NCI-H128 (cell line): ENCODE data around the gene IFITM2.
"Not testable (repeated sequence)": the region's sequence is repeated elsewhere in the genome, so short reads cannot be mapped to it uniquely, and the experiment has no call there.

Experiments used
- DNase-seq: peaks from one replicate; lab custom pipeline; 2025; ENCODE audit not compliant: unreplicated experiment; lab: John Stamatoyannopoulos, UW

IFITM2 gene

DNA sequence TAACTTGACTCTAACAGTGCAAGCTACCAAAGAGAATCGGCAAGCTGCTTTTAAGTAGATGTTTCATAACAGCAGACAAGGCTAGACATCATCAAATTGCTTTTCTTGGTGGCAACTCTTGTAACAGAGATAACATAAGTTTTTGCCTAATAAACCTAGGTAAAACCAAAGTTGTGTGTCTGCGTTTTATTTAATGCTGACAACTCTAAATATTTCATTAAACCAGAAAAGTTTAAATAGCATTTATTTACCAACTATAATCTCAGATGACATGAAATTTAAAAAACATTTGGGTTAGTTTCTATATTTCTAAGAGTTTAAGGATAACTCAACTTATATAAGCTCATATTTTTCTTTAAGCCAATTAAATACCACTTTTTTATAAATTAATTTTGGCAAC lies 32.3 kb downstream of the IFITM2 start:
- no peak for DNase-seq

DNA sequence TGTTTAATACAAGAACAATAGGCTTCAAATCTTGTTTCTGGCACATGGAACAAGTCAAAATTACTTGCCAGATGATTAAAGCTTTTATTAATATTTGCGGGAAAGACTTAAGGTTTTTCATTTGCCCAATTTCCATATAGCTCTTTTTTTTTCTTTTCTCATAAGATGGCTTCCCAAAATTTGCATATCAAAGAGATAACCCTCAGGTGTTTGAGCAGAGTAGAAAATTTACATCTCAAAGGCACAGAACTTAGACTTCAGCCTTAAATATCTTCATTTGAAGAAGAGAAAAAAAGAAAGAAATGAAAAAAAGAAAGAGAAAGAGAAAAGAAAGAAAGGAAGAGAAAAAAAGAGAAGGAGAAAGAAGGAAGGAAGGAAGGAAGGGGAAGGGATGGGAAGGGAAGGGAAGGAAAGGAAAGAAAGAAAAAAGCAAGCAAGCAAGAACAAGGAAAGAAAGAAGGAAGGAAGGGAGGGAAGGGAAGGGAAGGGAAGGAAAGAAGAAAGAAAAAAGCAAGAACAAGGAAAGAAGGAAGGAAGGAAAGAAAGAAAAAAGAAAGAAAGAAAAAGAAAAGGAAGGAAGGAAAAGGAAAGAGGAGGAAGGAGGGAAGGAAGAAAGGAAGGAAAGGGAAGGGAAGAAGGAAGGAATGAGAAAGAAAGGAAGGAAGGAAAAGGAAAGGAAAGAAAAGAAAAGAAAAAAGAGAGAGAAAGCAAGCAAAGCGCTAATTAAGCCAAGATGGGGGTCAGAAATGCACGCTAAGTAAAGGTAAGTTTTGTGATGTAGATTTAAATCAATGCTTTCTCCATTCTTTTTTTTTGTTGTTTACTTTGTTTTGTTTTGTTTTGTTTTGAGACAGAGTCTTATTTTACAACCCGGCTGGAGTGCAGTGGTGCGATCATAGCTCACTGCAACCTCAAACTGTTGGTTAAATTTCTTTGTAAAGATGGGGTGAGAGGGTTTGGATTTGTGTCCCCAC lies 33.2 kb downstream of the IFITM2 start:
- DNase-seq, result no peak

DNA sequence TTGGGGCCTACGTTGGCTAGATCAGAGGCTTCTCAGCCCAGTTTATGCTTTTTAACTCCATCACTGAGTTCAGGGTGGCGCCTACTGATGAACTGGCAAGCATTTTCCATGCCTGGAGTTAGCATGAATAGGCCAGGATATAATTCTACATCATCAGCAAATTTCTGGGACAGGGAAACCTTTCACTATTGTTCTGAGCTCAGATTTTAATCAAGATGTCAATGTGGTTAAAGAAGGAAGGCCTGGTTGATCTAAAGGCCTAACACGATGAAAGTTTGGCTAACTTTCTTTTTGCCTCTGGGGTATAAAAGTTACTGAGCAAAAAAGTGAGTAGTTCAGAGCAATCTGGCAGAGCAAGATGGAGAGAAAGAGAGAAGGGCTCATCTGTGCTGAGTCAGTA lies 34.7 kb downstream of the IFITM2 start:
- DNase-seq, result no peak

DNA sequence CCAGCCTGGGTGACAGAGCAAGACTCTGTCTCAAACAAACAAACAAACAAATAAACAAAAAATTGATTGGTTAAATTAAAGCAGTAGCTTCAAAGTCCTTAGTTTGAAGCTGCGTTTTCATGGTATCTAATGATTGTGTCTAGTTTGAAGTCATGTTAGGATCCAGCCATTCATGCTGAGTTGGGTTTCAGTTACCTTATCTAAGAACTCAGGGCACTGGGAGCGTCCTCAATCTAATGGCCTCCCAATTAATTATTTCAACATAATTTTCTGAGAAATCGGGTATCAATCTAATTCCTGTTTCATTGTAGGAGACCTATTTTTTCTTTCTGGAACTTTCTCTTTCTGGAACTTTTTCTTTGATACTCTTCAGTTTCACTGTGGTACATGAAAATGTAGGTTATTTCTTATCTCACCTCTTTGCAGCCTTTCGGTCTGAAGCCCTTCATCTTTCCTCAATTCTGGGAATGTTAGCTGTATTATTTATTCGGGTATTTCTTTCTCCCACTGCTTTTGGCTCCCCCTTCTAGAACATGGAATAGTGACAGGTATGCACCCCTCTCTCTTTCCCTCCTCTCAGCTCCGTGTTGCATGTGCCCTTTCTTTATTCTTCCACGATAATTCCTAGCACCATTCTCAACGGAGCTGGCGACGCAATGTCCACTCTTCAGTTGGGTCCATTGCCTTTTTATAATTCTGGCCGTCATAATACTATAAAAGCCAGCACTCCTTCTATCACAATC lies 37.4 kb downstream of the IFITM2 start:
- no peak for DNase-seq

DNA sequence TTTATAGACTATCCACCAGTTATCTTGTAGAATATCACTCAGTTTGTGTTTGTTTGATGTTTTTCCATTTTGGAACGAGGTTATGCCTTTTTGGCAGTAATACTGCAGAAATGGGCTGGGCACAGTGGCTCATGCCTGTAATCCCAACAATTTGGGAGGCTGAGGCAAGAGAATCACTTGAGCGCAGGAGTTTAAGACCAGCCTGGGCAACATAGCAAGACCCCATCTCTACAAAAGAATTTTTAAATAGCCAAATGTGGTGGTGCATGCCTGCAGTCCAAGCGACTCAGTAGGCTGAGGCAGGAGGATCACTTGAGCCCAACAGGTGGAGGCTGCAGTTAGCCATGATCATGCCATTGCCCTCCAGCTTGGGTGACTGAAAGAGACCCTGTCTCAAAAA lies 38.9 kb downstream of the IFITM2 start:
- DNase-seq, result no peak

DNA sequence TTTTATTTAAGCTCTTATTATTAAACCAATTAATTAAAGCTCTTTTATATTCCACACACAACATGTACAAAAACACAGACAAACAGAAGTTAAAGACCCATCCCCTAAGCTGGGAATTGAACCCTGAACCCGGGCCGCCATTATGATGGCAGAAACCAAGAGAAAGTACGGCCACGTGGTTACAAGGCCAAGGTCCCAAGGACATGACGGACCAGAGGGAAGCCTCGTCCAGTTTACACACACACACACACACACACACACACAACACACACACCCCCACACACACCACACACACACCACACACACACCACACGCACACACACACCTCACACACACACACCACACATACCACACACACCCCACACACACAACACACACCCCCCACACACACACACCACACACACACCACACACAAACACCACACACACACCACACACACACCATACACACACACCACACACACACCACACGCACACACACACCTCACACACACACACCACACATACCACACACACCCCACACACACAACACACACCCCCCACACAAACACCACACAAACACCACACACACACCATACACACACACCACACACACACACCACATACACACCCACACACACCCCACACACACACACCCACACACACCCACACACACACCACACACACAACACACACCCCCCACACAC lies 41.8 kb downstream of the IFITM2 start:
- DNase-seq, result not testable (repeated sequence)

DNA sequence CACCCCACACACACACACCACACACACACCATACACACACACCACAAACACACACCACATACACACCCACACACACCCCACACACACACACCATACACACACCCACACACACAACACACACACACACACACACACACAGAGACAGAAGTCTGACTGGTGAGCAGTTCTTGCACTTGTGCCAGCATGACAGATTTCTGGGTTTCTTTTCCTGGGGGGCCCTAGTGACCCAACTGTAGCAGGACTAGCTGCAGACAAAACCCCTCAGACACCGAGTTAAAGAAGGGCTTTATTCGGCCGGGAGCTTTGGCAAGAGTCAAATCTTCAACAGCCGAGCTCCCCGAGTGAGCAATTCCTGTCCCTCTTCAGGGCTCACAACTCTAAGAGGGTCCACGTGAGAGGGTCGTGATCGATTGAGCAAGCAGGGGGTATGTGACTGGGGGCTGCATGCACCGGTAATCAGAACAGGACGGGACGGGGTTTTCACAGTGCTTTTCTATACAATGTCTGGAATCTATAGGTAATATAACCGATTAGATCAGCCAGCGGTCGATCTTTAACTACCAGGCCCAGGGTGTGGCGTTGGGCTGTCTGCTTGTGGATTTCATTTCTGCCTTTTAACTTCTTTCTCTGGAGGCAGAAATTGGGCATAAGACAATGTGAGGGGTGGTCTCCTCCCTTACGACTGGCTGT lies 42.6 kb downstream of the IFITM2 start:
- not testable (repeated sequence) for DNase-seq

DNA sequence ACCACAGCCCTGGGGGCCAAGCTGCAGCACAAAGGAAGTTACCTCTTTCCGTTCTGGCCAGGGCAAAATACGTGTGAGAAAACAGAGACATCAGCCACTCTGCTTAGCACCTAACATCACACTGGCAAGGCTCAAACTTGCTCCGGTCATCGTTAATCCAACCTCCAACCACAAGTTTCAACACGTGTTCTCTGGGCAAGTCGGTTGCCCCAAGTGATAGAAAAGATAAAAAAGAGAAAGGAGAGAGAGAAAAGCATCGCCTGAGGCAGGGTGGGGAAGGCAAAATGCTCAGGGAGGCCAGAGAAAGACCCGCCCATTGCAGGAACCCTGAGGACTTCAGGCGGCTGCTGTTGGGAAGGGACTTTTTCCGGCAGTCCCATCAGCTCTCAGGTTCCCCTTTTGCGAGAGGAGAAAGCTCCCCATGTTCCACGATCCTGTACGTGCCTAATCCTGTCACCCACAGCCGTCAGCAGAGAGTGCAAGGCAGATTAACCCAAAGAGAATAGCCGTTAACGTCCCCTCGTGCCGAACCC lies 43.2 kb downstream of the IFITM2 start:
- DNase-seq, result no peak

DNA sequence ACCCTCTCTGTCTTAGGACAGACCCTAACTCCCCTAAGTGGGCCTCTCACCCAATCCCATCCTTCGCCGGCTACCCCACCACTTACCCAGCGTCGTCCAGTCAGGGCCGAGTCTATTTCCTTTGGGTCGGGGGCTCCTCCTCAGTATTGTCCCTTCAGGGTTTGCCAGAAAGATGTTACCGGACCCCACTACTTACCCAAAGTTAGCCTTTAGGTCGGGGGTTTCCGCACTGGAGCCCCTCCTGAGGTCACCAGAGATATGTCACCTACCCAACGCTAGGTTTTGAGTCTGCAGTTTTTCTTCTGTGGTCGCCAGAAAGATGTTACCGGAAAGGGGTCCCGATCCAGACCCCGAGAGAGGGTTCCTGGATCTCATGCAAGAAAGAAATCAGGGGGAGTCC lies 43.8 kb downstream of the IFITM2 start:
- no peak for DNase-seq

DNA sequence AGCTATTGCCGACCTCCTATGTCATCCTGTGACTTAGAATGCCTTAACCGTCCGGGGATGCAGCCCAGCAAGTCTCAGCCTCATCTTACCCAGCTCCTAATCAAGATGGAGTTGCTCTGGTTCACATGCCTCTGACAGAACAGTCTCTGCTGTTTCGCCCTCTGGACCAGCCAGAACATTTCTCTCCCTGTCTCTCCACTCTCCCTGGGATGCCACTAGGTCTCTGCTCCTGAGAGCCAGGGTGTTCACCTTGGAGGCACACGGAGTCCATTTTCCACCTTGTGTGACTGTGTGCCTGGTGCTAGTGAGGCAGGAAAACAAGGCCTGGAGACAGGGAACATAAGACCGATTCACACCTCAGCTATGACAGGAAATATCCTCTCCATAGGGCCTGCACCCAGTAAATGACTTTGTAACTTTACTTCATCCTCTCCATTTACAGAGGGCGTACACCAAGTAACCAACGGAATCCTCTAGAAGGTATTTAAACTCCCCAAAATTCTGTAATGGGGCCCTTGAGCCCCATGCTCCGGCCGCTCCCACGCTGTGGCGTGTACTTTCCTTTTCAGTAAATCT lies 44.9 kb downstream of the IFITM2 start:
- DNase-seq, result no peak

DNA sequence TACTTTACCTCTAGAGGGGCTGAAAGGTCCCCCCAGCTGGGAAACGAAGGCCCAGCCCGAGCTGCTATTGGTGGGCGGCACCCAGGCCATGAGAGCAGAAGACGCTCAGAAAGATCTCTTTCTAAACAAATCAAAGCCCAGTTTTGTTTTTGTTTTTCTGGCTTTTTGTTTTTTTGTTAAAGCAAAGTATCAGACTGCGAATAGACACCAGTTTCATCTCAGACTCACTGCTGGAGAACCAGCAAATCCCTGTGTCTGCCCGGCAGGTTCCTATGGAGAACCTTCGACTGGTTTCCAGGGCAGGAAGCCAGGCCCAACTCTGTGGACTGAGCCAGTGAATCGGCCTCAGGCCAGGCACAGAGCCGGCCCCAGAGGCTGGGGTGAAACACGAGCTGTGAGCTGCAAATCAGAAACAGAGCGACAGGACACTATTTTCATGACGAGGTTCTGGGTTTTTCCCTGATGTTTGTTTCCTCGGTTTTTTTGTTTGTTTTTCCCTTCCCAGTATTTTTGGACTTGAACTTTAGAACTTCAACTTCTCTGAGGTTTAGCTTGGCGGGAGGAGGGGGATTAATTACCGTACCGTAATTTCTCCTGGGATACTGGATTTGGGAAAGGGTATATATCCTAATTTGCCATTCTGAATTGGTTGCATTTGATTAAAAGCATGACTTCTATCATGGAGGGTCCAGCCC lies 45.7 kb downstream of the IFITM2 start:
- no peak for DNase-seq

DNA sequence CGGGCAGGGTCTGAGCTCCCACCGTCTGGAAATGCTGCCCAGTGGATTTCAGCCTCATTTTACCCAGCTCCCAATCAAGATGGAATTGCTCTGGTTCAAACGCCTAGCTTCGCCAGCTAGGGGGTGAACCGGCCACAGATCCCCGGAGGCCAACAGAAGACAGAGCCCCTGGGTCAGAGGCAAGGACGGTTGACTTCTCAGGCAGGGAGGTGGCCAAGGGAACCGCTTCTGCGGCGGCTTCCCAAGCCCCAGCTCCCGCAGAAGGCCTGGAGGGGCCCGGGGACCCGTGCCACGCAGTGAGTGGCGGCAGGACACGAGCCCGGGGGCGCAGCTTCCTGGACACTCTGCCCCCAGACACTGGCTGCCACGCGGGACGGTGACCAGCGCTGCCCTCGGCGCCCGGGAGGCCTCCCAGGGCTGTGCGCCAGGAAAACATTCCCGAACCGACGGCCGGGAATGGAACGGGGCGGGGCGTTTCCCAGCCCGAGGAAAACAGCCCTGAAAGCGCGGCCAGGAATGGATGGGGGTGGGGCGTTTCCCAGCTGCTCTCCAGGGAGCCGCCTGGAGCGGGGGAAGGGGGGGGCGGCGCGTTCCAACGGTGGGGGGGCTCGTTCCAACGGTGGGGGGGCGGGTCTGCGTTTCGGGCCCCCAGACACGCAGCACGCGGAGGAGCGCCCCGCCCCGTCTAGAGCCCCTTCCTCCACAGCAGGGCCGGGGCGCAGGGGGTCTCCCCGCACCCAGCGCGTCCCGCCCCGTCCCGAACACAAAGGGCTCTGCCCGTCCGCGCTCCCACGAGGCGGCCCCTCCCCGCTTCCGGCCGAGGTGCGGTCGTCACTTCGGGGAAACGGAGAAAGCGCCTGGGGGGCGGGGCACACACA lies 48.2 kb downstream of the IFITM2 start:
- DNase-seq, result no peak

DNA sequence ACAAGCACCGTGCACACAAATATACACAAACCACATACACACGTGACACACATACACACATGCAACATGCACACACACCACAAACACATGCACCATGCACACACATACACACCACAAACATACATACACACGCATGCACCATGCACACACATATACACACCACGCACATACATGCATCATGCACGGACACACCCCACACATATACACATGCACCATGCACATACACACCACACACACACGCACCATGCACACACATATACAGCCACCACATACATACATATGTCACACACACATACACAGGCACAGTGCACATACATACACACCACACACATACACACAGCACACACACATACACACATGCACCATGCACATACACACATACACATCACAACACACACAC lies 49.0 kb downstream of the IFITM2 start:
- no peak for DNase-seq

DNA sequence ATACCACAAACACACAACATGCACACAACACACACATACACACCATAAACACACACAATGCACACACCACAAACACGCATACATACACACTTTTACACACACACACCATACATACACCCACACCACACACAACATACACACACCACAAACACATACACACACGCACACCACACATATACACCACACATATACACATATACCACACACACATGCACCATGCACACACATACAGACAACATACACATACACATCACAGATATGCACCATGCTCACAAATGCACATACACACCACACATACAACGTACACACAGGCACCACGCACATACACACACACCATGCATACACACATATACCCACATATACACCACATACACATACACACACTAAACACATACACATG lies 50.0 kb downstream of the IFITM2 start:
- no peak for DNase-seq

DNA sequence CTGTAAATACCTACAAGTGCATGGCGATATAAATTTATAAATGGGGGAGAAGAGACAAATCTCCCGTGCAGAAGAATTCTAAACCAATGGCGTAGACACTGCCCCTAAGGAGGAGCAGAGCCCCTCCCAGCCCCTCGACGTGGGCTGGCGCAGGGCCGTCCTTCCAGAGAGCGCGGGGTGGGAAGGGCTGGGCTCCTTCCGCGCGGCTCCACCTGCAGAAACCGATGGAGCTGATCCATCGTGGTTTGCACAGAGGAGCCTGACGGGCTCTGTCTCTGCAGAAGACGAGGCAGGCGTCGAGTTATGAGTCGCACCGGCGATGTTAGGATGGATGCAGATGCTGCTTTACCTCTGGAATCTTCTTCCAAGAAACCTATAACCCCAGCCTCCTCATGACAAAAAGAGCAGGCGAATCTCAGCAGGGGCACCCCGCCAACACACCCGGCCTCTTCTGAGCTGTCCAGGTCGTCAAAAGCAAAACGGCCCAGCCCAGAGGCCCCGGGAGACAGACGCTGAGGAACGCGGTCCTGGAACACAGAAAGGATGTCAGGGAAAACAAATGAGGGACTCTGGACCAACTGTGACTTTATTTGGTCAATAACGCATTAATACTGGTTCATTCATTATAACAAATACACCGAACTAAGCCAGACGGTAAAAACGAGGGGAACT lies 50.6 kb downstream of the IFITM2 start:
- no peak for DNase-seq
